Measurements from ENCODE around the gene HYCC2.
"Not testable (repeated sequence)": the region's sequence is repeated elsewhere in the genome, so short reads cannot be mapped to it uniquely, and the experiment has no call there.

The HYCC2 gene

DNA sequence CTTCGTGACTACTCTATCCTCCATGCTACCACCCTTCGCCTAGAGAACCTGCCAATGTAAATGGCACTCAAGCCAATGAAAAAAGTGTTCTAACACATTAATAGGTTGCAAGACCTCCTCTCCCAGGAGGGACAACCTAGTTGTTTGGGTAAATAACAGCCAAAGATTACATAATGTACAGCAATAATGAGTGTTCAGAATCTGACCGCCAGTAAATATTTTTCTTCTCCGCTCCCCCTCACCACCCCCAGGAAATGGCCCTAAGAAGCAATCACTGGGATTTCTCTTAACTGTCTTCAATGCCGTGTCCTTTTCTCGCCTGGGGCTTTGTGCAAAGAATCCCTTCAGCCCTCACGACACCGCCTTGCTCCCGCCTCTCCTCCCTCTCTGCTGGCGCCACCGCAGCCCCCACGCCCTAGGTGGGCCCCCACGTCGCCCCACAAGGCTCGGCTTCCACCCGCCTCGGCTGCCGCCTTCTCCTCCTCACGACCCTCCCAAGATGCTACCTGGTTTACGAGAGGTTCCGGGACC is 458 bp downstream of the HYCC2 start:
- DNase-seq: peak in 1 of 2 donors; percentile 14

DNA sequence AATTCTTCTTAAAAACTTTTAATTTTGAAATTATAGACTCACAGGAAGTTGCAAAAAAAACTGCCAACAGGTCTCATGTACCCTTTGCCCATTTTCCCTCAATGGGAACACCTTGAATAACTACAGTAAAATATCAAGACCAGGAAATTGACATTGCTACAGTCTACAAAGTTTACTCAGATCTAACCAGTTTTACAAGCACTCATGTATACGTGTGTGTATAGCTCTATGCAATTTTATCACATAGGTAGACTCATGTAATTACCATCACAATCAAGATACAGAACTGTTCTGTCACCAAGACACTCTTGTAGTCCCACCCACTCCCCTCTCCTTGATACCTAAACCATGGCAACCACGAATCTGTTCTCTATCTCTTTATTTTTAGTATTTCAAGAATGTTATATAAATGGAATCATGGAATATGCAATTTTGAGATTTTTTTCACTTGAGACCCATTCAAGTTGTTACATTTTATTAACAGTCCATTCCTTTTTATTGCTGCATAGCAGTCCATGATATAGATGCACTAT is 6.6 kb downstream of the HYCC2 start:
- DNase-seq: no peak

GRCh38 chr2:201063516-201063915 is 8.0 kb downstream of the HYCC2 start:
- DNase-seq: not testable (repeated sequence)

DNA sequence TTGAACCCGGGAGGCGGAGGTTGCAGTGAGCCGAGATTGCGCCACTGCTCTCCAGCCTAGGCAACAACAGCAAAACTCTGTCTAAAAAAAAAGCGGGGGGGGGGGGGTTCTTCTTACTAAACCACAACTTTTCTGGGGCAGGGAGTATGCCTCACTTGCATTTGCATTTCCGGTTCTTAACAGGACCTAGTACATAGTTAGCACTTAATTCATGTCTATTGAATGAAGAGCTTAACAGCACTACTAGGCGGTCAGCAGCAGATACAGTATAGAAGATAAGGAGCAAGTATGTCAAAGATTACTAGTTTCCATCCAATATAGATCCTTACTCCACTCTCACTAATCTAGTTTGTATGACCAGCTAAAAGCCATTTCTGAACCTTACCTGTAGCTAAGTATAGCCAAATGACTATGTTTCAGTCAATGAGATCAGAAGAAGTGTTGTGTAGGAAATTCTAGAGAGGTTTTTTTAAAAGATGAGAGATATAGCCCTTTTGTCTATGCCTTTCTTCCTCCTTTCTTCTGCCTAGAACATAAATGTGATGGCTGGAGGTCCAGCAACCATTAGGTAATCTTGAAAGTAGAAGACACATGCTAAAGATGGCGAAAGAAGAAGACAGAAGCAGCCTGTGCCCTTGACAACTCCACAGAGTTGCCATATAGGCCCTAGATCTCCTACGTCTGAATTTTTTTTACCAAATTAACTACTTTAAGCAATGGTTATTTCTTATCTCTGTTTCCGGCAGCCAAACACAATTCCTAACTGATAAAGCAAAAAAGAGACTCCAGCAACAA is 11.3 kb downstream of the HYCC2 start:
- DNase-seq: peak in 1 of 2 donors; percentile 11

DNA sequence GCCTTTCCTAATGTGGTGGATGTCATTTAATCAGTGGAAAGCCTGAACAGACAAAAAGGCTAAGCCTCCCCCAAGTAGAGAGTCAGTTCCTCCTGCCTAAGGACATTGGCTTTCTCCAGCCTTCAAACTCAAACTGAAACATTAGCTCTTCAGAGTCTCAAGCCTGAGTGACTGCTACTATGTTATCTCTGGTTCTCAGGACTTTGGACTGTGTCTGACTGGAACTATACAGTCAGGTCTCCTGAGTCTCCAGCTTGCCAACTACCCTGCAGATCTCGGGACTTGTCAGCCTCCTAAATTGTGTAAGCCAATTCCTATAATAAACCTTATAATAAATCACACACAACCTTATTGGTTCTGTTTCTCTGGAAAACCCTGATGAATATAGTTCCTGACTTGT is 12.6 kb downstream of the HYCC2 start:
- DNase-seq: no peak

- DNase-seq: no peak
Observed at GRCh38 chr2:201057715-201058248, 13.7 kb downstream of the HYCC2 start.

DNA sequence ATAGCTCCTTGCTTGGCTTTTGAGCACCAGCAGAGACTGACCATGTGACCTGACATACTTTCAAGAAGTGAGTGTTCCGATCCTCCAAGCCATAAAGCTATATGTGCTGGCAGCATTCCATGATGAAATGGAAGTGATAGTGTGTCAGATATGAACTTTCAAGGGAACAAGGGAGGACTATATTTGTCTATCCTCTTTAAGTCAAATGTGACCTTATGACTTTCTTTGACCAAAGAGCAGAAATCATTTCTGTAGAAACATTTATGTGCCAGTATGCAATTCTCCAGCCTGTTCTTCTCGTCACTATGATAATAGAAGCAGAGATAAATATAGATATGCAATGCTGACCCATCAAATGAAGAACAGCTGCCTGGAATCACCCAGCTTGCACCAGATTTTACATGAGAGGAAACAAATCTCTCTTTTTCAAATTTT is 14.4 kb downstream of the HYCC2 start:
- peak in 1 of 2 donors; percentile 4 for DNase-seq

DNA sequence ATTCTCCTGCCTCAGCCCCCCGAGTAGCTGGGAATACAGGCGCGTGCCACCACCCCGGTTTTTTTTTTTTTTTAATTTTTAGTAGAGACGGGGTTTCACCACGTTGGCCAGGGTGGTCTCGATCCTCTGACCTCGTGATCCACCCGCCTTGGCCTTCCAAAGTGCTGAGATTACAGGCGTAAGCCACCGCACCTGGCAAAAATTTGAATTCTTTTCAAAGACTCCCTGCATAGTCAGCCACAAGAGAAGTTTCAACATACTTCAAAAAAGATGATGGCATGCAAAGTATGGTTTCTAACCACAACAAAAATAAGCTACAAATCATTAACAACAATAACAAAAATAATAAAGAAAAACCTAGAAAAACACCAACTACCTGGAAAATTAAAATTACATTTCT is 22.0 kb downstream of the HYCC2 start:
- DNase-seq: no peak

DNA sequence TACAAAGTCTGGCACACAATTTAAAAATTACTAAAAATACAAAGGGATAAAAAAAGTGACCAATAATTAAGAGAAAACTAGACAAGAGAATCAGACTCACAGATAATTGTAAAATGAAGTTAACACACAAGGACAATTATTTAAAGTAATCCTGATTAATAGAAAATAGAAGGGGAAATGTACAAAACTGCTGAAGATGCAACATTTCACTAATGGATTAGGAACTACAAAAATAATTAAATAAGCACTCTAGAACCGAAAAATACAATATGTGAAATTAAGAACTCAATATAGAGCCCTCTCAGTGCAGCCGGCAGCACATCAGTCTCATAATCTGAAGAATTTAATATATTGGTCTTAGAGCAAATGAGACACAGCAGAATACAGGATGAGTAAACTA is 24.6 kb downstream of the HYCC2 start:
- DNase-seq: no peak

DNA sequence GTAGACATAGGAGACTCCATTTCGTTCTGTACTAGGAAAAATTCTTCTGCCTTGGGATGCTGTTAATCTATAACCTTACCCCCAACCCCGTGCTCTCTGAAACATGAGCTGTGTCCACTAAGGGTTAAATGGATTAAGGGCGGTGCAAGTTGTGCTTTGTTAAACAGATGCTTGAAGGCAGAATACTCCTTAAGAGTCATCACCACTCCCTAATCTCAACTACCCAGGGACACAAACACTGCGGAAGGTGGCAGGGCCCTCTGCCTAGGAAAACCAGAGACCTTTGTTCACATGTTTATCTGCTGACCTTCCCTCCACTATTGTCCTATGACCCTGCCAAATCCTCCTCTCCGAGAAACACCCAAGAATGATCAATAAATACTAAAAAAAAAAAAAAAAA is 28.4 kb downstream of the HYCC2 start:
- not testable (repeated sequence) for DNase-seq

- DNase-seq: not testable (repeated sequence)
Observed at GRCh38 chr2:201042451-201042850, 29.0 kb downstream of the HYCC2 start.

- no peak for DNase-seq
Observed at GRCh38 chr2:201040867-201041628, 30.4 kb downstream of the HYCC2 start.

GRCh38 chr2:201038855-201039254 is 32.6 kb downstream of the HYCC2 start:
- DNase-seq: no peak

GRCh38 chr2:201038361-201038760 is 33.1 kb downstream of the HYCC2 start:
- DNase-seq: not testable (repeated sequence)

DNA sequence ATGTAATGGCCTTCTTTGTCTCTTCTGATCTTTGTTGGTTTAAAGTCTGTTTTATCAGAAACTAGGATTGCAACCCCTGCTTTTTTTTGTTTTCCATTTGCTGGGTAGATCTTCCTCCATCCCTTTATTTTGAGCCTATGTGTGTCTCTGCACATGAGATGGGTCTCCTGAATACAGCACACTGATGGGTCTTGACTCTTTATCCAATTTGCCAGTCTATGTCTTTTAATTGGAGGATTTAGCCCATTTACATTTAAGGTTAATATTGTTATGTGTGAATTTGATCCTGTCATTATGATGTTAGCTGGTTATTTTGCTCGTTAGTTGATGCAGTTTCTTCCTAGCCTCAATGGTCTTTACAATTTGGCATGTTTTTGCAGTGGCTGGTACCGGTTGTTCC is 37.1 kb downstream of the HYCC2 start:
- DNase-seq: not testable (repeated sequence)

DNA sequence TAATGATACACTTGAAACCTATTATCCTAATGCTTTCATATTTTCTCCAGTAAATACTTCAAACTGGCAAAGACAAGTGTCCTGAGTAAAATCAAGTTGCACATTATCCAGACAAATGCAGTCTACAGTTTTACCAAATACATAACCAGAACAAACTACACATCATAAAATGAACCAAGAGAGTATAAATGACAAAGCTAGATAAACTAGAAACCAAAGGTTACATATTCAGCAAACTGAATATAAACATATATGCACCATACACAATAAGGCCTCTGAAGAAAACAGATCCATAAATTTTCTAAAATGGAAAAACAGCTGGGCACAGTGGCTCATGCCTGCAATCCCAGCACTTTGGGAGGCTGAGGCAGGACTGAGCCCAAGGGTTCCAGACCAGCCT is 47.0 kb downstream of the HYCC2 start:
- DNase-seq: no peak

- no peak for DNase-seq
Observed at GRCh38 chr2:201021914-201022313, 49.6 kb downstream of the HYCC2 start.
